ENCODE measurements around the gene PCDHB14.
"Not testable (repeated sequence)": the region's sequence is repeated elsewhere in the genome, so short reads cannot be mapped to it uniquely, and the experiment has no call there.

The PCDHB14 gene
- total RNA-seq, result 0 to 0.14 (median 0.11) reads per million in 3 experiments

DNA sequence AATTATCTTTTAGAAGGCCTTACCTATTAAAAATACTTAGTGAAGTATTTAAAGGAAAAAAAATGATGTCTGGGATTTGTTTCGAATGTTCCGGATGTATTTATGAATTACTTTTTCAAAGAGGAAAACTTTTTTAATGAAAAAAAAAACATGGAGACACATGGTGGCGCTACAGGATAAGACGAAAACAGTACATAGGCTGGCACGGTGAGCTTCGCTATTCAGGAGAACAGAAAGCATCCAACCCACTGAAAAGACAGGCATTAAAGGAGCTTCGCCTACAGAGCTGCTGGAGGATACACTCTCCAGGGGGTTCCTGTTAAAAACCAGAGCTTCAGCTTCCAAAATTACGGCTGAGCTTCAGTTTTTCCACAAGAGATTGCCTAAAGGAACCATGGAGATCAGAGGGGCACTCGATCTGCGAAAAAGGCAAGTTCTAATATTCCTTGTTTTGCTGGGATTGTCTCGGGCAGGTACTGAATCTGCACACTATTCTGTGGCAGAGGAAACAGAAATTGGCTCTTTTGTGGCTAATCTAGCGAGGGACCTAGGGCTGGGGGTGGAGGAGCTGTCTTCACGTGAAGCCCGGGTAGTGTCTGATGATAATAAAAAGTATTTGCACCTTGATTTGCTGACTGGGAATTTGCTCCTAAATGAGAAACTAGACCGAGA, at the start of gene PCDHB14:
PCDHB14 (plus strand) TSS at position 232 of the 672 bp plus-strand sequence; CDS start at position 395, 163 bp downstream.
- no peak for DNase-seq

DNA sequence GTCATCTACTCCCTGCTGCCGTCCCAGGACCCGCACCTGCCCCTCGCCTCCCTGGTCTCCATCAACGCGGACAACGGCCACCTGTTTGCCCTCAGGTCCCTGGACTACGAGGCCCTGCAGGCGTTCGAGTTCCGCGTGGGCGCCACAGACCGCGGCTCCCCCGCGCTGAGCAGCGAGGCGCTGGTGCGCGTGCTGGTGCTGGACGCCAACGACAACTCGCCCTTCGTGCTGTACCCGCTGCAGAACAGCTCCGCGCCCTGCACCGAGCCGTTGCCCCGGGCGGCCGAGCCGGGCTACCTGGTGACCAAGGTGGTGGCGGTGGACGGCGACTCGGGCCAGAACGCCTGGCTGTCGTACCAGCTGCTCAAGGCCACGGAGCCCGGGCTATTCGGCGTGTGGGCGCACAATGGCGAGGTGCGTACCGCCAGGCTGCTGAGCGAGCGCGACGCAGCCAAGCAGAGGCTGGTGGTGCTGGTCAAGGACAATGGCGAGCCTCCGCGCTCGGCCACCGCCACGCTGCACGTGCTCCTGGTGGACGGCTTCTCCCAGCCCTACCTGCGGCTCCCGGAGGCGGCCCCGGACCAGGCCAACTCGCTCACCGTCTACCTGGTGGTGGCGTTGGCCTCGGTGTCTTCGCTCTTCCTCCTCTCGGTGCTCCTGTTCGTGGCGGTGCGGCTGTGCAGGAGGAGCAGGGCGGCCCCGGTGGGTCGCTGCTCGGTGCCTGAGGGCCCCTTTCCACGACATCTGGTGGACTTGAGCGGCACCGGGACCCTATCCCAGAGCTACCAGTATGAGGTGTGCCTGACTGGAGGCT, 48.6 kb upstream of the PCDHB14 start:
- DNase-seq, result not testable (repeated sequence)

DNA sequence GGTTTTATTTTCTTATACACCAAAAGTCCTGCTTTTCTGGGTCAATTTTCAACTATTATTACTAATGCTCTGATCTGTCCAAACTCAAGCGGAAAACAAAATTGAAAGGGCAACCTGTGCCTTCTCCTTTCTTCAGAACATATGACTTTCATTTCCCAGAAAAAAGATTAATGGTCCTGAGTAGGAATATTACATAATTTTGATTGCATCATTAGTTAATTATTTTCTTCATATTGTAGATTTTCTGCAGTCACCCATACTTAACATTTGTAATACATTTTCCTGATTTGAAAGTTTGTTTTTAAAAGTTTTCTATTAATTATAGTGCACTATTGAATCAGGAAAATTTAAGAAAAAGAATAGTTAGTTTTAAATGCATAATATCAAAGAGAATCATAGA, 47.2 kb upstream of the PCDHB14 start:
- DNase-seq, result no peak

DNA sequence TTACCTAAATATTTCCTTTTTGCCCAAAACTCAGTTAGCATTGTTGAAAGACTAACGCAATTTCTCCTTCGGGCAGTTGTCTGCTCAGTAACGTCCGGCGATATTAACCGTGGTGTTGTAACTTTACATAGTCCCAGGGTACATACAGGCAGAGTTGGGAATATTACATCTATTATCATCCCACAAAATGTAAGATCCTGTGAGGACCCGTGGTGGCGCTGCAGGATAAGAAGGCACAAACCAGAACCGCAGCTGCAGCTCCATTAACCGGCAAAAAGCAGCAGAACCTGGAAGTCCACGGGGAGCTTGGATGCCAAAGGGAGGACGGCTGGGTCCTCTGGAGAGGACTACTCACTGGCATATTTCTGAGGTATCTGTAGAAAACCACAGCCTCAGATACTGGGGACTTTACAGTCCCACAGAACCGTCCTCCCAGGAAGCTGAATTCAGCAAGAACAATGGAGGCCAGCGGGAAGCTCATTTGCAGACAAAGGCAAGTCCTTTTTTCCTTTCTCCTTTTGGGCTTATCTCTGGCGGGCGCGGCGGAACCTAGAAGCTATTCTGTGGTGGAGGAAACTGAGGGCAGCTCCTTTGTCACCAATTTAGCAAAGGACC, 45.5 kb upstream of the PCDHB14 start, which contains the start of gene PCDHB8:
PCDHB8 (plus strand) TSS at position 214 of the 615 bp plus-strand sequence; CDS start at position 459, 245 bp downstream.
- not testable (repeated sequence) for DNase-seq

DNA sequence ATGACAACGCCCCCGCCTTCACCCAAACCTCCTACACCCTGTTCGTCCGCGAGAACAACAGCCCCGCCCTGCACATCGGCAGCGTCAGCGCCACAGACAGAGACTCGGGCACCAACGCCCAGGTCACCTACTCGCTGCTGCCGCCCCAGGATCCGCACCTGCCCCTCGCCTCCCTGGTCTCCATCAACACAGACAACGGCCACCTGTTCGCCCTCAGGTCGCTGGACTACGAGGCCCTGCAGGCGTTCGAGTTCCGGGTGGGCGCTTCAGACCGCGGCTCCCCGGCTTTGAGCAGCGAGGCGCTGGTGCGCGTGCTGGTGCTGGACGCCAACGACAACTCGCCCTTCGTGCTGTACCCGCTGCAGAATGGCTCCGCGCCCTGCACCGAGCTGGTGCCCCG, 43.8 kb upstream of the PCDHB14 start:
- not testable (repeated sequence) for DNase-seq

DNA sequence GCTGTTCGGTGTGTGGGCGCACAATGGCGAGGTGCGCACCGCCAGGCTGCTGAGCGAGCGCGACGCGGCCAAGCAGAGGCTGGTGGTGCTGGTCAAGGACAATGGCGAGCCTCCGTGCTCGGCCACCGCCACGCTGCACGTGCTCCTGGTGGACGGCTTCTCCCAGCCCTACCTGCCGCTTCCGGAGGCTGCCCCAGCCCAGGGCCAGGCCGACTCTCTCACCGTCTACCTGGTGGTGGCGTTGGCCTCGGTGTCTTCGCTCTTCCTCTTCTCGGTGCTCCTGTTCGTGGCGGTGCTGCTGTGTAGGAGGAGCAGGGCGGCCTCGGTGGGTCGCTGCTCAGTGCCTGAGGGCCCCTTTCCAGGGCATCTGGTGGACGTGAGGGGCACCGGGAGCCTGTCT, 43.3 kb upstream of the PCDHB14 start:
- not testable (repeated sequence) for DNase-seq

DNA sequence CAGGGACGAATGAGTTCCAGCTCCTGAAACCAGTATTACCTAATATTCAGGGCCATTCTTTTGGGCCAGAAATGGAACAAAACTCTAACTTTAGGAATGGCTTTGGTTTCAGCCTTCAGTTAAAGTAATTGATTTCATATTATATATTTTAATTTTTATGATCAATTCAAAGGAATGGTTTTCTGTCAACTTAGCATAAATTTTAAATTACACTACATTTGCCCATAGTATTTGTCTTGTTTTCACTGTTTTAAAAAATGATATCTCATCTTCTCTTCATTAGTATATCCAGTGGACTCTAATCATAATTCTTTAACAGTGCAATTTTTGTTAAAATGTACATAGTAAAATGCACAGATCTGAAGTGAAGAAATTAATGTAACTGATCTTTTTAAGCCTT, 42.8 kb upstream of the PCDHB14 start:
- no peak for DNase-seq

DNA sequence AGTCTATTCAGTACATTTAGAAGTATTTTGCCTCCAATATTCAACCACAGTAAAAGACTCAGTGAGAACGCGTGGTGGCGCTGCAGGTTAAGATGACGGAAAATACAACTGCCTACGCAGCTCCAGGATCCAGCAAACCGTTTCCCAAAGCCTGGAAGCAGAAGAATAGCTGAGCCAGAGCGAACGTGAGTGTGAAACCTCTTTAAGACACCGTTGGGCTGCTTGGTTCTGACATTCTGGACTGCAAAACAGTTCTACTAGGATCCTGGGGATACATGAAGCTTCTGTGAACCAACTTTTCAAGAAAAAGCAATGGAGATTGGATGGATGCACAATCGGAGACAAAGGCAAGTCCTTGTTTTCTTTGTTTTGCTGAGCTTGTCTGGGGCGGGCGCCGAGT, 40.9 kb upstream of the PCDHB14 start, which contains the start of gene PCDHB16:
PCDHB16 (plus strand) TSS at position 140 of the 400 bp plus-strand sequence; CDS start at position 313, 173 bp downstream.
- DNase-seq, result no peak

DNA sequence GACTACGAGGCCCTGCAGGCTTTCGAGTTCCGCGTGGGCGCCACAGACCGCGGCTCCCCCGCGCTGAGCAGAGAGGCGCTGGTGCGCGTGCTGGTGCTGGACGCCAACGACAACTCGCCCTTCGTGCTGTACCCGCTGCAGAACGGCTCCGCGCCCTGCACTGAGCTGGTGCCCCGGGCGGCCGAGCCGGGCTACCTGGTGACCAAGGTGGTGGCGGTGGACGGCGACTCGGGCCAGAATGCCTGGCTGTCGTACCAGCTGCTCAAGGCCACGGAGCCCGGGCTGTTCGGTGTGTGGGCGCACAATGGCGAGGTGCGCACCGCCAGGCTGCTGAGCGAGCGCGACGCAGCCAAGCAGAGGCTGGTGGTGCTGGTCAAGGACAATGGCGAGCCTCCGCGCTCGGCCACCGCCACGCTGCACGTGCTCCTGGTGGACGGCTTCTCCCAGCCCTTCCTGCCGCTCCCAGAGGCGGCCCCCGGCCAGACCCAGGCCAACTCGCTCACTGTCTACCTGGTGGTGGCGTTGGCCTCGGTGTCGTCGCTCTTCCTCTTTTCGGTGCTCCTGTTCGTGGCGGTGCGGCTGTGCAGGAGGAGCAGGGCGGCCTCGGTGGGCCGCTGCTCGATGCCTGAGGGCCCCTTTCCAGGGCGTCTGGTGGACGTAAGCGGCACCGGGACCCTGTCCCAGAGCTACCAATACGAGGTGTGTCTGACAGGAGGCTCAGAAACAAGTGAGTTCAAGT, 38.9 kb upstream of the PCDHB14 start:
- DNase-seq, result not testable (repeated sequence)

DNA sequence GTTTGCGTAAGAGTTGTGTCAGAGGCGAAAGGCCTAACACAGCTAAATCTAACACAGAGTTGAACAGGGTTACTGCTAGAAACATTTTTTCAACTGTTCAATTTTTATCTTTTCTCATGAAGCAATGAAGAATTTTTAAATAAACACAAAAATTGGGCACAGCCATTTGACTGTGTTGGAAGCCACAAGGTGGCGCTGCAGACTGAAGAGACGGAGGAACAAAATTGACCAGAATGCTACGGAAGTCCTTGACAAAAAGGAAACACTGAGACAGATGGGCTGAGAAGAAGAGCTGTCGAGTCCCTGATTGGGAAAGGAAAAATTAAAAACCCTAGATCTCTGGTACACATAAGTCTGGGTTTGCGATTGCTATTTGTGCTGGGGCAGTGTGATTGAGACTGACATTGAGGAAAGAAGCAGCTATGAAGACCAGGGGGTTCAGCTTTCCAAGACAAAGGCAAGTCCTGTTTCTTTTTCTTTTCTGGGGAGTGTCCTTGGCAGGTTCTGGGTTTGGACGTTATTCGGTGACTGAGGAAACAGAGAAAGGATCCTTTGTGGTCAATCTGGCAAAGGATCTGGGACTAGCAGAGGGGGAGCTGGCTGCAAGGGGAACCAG, 36.1 kb upstream of the PCDHB14 start, which contains the start of gene PCDHB9:
PCDHB9 (plus strand) TSS at position 265 of the 616 bp plus-strand sequence; CDS start at position 423, 158 bp downstream.
- no peak for DNase-seq

DNA sequence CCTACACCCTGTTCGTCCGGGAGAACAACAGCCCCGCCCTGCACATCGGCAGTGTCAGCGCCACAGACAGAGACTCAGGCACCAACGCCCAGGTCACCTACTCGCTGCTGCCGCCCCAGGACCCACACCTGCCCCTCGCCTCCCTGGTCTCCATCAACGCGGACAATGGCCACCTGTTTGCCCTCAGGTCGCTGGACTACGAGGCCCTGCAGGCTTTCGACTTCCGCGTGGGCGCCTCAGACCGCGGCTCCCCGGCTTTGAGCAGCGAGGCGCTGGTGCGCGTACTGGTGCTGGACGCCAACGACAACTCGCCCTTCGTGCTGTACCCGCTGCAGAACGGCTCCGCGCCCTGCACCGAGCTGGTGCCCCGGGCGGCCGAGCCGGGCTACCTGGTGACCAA, 34.5 kb upstream of the PCDHB14 start:
- DNase-seq, result not testable (repeated sequence)

DNA sequence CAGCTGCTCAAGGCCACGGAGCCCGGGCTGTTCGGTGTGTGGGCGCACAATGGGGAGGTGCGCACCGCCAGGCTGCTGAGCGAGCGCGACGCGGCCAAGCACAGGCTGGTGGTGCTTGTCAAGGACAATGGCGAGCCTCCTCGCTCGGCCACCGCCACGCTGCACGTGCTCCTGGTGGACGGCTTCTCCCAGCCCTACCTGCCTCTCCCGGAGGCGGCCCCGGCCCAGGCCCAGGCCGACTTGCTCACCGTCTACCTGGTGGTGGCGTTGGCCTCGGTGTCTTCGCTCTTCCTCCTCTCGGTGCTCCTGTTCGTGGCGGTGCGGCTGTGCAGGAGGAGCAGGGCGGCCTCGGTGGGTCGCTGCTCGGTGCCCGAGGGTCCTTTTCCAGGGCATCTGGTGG, 34.0 kb upstream of the PCDHB14 start:
- not testable (repeated sequence) for DNase-seq

DNA sequence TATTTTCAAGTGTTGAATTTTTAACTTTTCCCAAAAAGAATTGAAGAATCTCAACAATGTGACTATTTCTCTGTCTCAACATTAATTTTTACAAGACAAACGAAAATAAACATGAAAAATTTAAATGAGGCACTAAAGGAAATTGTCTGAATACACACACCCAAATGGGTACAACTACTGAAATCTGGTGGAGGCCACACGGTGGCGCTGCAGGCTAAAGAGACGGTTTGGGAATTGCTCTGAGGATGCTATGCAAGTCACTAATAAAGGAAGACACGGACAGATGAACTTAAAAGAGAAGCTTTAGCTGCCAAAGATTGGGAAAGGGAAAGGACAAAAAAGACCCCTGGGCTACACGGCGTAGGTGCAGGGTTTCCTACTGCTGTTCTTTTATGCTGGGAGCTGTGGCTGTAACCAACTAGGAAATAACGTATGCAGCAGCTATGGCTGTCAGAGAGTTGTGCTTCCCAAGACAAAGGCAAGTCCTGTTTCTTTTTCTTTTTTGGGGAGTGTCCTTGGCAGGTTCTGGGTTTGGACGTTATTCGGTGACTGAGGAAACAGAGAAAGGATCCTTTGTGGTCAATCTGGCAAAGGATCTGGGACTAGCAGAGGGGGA, 30.9 kb upstream of the PCDHB14 start, which contains the start of gene PCDHB10:
PCDHB10 (plus strand) TSS at position 244 of the 616 bp plus-strand sequence; CDS start at position 444, 200 bp downstream.
- no peak for DNase-seq

DNA sequence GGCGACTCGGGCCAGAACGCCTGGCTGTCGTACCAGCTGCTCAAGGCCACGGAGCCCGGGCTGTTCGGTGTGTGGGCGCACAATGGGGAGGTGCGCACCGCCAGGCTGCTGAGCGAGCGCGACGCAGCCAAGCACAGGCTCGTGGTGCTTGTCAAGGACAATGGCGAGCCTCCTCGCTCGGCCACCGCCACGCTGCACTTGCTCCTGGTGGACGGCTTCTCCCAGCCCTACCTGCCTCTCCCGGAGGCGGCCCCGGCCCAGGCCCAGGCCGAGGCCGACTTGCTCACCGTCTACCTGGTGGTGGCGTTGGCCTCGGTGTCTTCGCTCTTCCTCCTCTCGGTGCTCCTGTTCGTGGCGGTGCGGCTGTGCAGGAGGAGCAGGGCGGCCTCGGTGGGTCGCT, 28.8 kb upstream of the PCDHB14 start:
- not testable (repeated sequence) for DNase-seq

DNA sequence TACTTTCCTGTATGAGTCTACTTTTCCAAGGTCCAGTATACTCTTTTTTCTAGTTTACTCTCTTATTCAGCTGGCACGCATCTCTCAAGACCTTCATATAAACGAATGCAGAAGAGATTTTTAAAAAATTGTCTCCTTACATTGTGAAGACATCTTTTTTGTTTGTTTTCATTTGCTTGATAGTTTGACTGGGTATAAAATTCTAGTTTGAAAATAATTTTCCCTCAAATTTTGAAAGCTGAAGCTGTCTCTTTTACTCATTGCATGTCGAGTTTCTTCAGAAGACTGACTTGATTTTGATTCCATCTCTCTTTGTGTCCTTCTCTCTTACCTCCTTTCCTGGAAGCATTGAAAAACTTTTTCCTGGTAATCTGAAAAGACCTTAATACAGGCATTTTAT, 26.8 kb upstream of the PCDHB14 start:
- DNase-seq, result no peak

DNA sequence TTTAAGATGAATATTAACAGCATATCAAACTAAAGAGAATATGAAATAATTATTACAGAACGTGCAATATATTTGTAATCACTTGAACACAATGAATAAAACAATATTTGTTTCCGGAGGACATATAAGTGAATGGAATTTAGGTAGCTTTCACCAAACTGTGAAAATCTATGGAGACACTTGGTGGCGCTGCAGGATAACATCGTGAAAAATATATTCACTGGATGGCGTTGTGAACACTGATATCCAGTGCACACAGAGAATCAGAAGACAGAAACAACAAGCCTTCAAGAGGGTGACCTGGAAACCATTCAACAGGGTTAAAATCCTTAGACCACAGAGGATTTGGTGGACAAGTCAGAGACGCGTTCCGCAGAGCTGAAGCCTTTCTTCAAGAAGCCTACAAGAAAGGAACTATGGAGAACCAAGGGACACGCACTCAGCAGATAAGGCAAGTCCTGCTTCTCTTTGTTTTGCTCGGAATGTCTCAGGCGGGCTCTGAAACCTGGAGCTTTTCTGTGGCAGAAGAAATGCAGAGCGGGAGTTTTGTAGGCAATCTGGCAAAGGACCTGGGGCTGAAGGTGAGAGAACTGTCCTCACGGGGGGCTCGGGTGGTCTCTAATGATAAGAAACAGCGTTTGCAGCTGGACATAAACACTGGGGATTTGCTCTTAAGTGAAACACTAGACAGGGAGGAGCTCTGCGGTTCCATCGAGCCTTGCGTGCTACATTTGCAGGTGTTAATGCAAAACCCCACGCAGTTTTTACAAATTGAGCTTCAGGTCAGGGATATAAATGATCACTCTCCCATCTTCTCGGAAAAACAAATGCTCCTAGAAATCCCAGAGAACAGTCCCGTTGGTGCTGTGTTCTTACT, 23.5 kb upstream of the PCDHB14 start, which contains the start of gene PCDHB11:
PCDHB11 (plus strand) TSS at position 269 of the 877 bp plus-strand sequence; CDS start at position 417, 148 bp downstream.
- DNase-seq, result no peak

DNA sequence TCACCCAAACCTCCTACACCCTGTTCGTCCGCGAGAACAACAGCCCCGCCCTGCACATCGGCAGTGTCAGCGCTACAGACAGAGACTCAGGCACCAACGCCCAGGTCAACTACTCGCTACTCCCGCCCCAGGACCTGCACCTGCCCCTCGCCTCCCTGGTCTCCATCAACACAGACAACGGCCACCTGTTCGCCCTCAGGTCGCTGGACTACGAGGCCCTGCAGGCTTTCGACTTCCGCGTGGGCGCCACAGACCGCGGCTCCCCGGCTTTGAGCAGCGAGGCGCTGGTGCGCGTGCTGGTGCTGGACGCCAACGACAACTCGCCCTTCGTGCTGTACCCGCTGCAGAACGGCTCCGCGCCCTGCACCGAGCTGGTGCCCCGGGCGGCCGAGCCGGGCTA, 22.0 kb upstream of the PCDHB14 start:
- not testable (repeated sequence) for DNase-seq

DNA sequence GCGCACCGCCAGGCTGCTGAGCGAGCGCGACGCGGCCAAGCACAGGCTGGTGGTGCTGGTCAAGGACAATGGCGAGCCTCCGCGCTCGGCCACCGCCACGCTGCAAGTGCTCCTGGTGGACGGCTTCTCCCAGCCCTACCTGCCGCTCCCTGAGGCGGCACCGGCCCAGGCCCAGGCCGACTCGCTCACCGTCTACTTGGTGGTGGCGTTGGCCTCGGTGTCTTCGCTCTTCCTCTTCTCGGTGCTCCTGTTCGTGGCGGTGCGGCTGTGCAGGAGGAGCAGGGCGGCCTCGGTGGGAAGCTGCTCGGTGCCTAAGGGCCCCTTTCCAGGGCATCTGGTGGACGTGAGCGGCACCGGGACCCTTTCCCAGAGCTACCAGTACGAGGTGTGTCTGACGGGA, 21.5 kb upstream of the PCDHB14 start:
- not testable (repeated sequence) for DNase-seq

DNA sequence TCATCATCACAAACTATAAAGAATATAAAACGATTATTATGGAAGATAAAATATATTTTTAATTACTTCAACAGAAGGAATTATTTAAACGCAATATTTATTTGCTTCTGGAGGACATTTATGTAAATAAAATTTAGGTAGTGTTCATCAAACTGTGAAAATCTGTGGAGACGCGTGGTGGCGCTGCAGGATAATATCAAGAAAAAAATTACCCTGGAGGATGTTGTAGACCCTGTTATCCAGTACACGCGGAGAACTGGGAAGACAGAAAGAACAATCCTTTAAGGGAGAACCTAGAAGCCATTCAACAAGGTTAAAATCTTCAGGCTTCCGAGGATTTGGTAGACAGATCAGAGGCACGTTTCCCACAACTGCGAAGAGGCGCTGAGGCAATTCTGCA, 14.7 kb upstream of the PCDHB14 start, which contains the start of gene PCDHB12:
PCDHB12 (plus strand) TSS at position 242 of the 400 bp plus-strand sequence. CDS start 189 bp downstream, outside the sequence.
- DNase-seq, result no peak

DNA sequence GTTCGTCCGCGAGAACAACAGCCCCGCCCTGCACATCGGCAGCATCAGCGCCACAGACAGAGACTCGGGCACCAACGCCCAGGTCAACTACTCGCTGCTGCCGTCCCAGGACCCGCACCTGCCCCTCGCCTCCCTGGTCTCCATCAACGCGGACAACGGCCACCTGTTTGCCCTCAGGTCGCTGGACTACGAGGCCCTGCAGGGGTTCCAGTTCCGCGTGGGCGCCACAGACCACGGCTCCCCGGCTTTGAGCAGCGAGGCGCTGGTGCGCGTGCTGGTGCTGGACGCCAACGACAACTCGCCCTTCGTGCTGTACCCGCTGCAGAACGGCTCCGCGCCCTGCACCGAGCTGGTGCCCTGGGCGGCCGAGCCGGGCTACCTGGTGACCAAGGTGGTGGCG, 12.9 kb upstream of the PCDHB14 start:
- not testable (repeated sequence) for DNase-seq

All from central memory CD4-positive, alpha-beta T cell (primary cell).